CD4-positive, CD25-positive, alpha-beta regulatory T cell (primary cell): ENCODE measurements around the gene RND1. TPM values are rescaled to one million over a fixed set of nuclear protein-coding genes. Genes with fewer than 3 reads are reported as not detected.

Experiments used
- ATAC-seq, 2 donors: fragments of 150-1000 bp; cut with Tn5 transposase; one replicate each; pipeline ENCODE4 v1.10.0; 2021; ENCODE audit warnings: low read depth in 2 of 2, moderate number of reproducible peaks in 2 of 2, moderate library complexity in 1 of 2
- DNase-seq, 3 donors: peaks; one replicate each; pipeline versions ENCODE4 v3.0.0 to v3.0.0-alpha.2; 2012 to 2022; ENCODE audit warnings: mixed read lengths in 1 of 3
- H3K27ac ChIP-seq: one replicate; pipeline ENCODE4 v1.7.0; 2013; ENCODE audit warnings: mild to moderate bottlenecking, low read length; ENCODE audit not compliant: insufficient read depth, poor library complexity, severe bottlenecking
- H3K27me3 ChIP-seq: one replicate; pipeline ENCODE4 v1.7.0; 2013; ENCODE audit warnings: low read length; ENCODE audit not compliant: control insufficient read depth, insufficient read depth
- H3K36me3 ChIP-seq: one replicate; pipeline ENCODE4 v1.7.0; 2013; ENCODE audit warnings: mild to moderate bottlenecking, low read length, moderate library complexity; ENCODE audit not compliant: control insufficient read depth, insufficient read depth
- H3K4me1 ChIP-seq: 2 replicates; pipeline ENCODE4 v1.7.0; 2013; ENCODE audit warnings: mild to moderate bottlenecking, low read length; ENCODE audit not compliant: insufficient read depth, control insufficient read depth, poor library complexity, severe bottlenecking
- H3K4me3 ChIP-seq: one replicate; pipeline ENCODE4 v1.7.0; 2013; ENCODE audit warnings: low read depth, mild to moderate bottlenecking, low read length, moderate library complexity
- H3K9me3 ChIP-seq, 2 experiments: 1 replicate in 1 of 2; 2 replicates in 1 of 2; pipeline ENCODE4 v1.7.0; 2013; ENCODE audit warnings: low read length in 2 of 2, mild to moderate bottlenecking in 1 of 2, moderate library complexity in 1 of 2; ENCODE audit not compliant: control insufficient read depth in 2 of 2
- H3K27ac Mint-ChIP-seq, 3 donors: one replicate each; pipeline ENCODE4 v1.8.0; 2020 to 2022; ENCODE audit warnings: mild to moderate bottlenecking in 3 of 3, mixed read lengths in 3 of 3, moderate library complexity in 2 of 3
- H3K27me3 Mint-ChIP-seq: one replicate; pipeline ENCODE4 v1.8.0; 2022; ENCODE audit warnings: mild to moderate bottlenecking, mixed read lengths
- H3K36me3 Mint-ChIP-seq: one replicate; pipeline ENCODE4 v1.8.0; 2020; ENCODE audit warnings: mixed read lengths
- H3K4me1 Mint-ChIP-seq, 4 donors: one replicate each; pipeline ENCODE4 v1.8.0; 2020 to 2022; ENCODE audit warnings: mixed read lengths in 4 of 4, mild to moderate bottlenecking in 1 of 4
- H3K4me3 Mint-ChIP-seq, 4 donors: one replicate each; pipeline ENCODE4 v1.8.0; 2020 to 2022; ENCODE audit warnings: mild to moderate bottlenecking in 4 of 4, mixed read lengths in 4 of 4, moderate library complexity in 3 of 4
- H3K9me3 Mint-ChIP-seq, 7 donors: one replicate each; pipeline ENCODE4 v1.8.0; 2020 to 2022; ENCODE audit warnings: mixed read lengths in 7 of 7, mild to moderate bottlenecking in 3 of 7, moderate library complexity in 2 of 7
- polyA plus RNA-seq, 4 donors: library from polyadenylated mRNA; unstranded; fragments of 300-500 nt; fragmentation: Illumina TruSeq; gene quantifications; one replicate each; pipeline ENCODE4 v1.2.3, GENCODE V29; 2021
- total RNA-seq: library from RNA; stranded (reverse); gene quantifications from one replicate; pipeline ENCODE4 v1.2.3, GENCODE V29; 2022

RND1 gene
- total and polyA plus RNA-seq, 5 donors from 2014 or later: 0.13 to 7.3 (median 0.60) TPM

- Histone ChIP-seq H3K4me1 (no peaks in the 10 kb centered on the region), H3K36me3 (peaks cover 71% of the 10 kb centered on the region), H3K9me3 (no peaks in the 10 kb centered on the region), H3K27ac (no peak overlapping the region), H3K4me3 (no peak overlapping the region), H3K27me3 (no peaks in the 10 kb centered on the region)
- Mint-ChIP-seq H3K4me3 (no peak overlapping the region), H3K4me1 (peaks cover 0 to 6% (median 0%) of the 10 kb centered on the region in 4 donors), H3K36me3 (peaks cover 42% of the 10 kb centered on the region), H3K27ac (no peak overlapping the region), H3K27me3 (no peaks in the 10 kb centered on the region), H3K9me3 (no peaks in the 10 kb centered on the region)
- DNase-seq (no peak), ATAC-seq (no peak)
These were observed 27.6 kb downstream of the RND1 start for GRCh38 chr12:48838048-48838447.

GRCh38 chr12:48832321-48833060 is 33.2 kb downstream of the RND1 start:
- Histone ChIP-seq H3K27me3 (no peaks in the 10 kb centered on the region), H3K4me3 (no peak overlapping the region), H3K4me1 (no peaks in the 10 kb centered on the region), H3K36me3 (peaks cover 92% of the 10 kb centered on the region), H3K27ac (no peak overlapping the region), H3K9me3 (no peaks in the 10 kb centered on the region)
- Mint-ChIP-seq H3K9me3 (no peaks in the 10 kb centered on the region), H3K36me3 (peaks cover 51% of the 10 kb centered on the region), H3K27me3 (no peaks in the 10 kb centered on the region), H3K27ac (no peak overlapping the region), H3K4me3 (peak overlapping the region in 1 of 4 donors; percentile 51), H3K4me1 (peaks cover 0 to 14% (median 5%) of the 10 kb centered on the region in 4 donors)
- no peak for ATAC-seq
- DNase-seq: no peak

GRCh38 chr12:48831257-48831656 is 34.4 kb downstream of the RND1 start:
- H3K4me1 Mint-ChIP-seq: peaks cover 0 to 14% (median 5%) of the 10 kb centered on the region in 4 donors
- Histone ChIP-seq H3K27me3 (no peaks in the 10 kb centered on the region), H3K4me3 (no peak overlapping the region), H3K27ac (no peak overlapping the region), H3K4me1 (no peaks in the 10 kb centered on the region), H3K36me3 (peaks cover 79% of the 10 kb centered on the region), H3K9me3 (no peaks in the 10 kb centered on the region)
- H3K36me3 Mint-ChIP-seq: peaks cover 40% of the 10 kb centered on the region
- no peaks in the 10 kb centered on the region for H3K27me3 Mint-ChIP-seq
- H3K9me3 Mint-ChIP-seq: no peaks in the 10 kb centered on the region
- ATAC-seq: no peak
- H3K4me3 Mint-ChIP-seq: no peak overlapping the region
- H3K27ac Mint-ChIP-seq: no peak overlapping the region
- DNase-seq: no peak

- Mint-ChIP-seq H3K4me1 (peaks cover 0 to 13% (median 8%) of the 10 kb centered on the region in 4 donors), H3K36me3 (peaks cover 33% of the 10 kb centered on the region), H3K27ac (no peak overlapping the region), H3K27me3 (no peaks in the 10 kb centered on the region), H3K4me3 (no peak overlapping the region), H3K9me3 (no peaks in the 10 kb centered on the region)
- no peak overlapping the region for H3K4me3 ChIP-seq
- no peaks in the 10 kb centered on the region for H3K27me3 ChIP-seq
- peaks cover 61% of the 10 kb centered on the region for H3K36me3 ChIP-seq
- H3K4me1 ChIP-seq: no peaks in the 10 kb centered on the region
- no peak overlapping the region for H3K27ac ChIP-seq
- ATAC-seq: no peak
- no peaks in the 10 kb centered on the region for H3K9me3 ChIP-seq
- DNase-seq: no peak
These were observed 36.7 kb downstream of the RND1 start for GRCh38 chr12:48828841-48829575.

GRCh38 chr12:48828293-48828692 is 37.4 kb downstream of the RND1 start:
- no peak for ATAC-seq
- no peak overlapping the region for H3K4me3 Mint-ChIP-seq
- no peak overlapping the region for H3K4me3 ChIP-seq
- H3K36me3 Mint-ChIP-seq: peaks cover 28% of the 10 kb centered on the region
- no peaks in the 10 kb centered on the region for H3K27me3 ChIP-seq
- peaks cover 54% of the 10 kb centered on the region for H3K36me3 ChIP-seq
- H3K27ac Mint-ChIP-seq: no peak overlapping the region
- H3K9me3 ChIP-seq: no peaks in the 10 kb centered on the region
- no peaks in the 10 kb centered on the region for H3K27me3 Mint-ChIP-seq
- no peaks in the 10 kb centered on the region for H3K9me3 Mint-ChIP-seq
- peaks cover 3% of the 10 kb centered on the region for H3K4me1 ChIP-seq
- DNase-seq: no peak
- peaks cover 0 to 13% (median 8%) of the 10 kb centered on the region in 4 donors for H3K4me1 Mint-ChIP-seq
- H3K27ac ChIP-seq: no peak overlapping the region

GRCh38 chr12:48827513-48828096 is 38.1 kb downstream of the RND1 start:
- no peaks in the 10 kb centered on the region for H3K9me3 Mint-ChIP-seq
- peaks cover 0 to 13% (median 8%) of the 10 kb centered on the region in 4 donors for H3K4me1 Mint-ChIP-seq
- H3K27ac Mint-ChIP-seq: no peak overlapping the region
- H3K36me3 Mint-ChIP-seq: peaks cover 25% of the 10 kb centered on the region
- no peak overlapping the region for H3K27ac ChIP-seq
- no peaks in the 10 kb centered on the region for H3K27me3 Mint-ChIP-seq
- H3K4me3 ChIP-seq: no peak overlapping the region
- H3K9me3 ChIP-seq: no peaks in the 10 kb centered on the region
- H3K4me3 Mint-ChIP-seq: no peak overlapping the region
- H3K4me1 ChIP-seq: peaks cover 3% of the 10 kb centered on the region
- H3K27me3 ChIP-seq: no peaks in the 10 kb centered on the region
- H3K36me3 ChIP-seq: peaks cover 47% of the 10 kb centered on the region
- no peak for ATAC-seq
- no peak for DNase-seq

GRCh38 chr12:48827026-48827425 is 38.6 kb downstream of the RND1 start:
- DNase-seq (no peak), ATAC-seq (no peak)
- Histone ChIP-seq H3K27me3 (no peaks in the 10 kb centered on the region), H3K4me3 (no peak overlapping the region), H3K9me3 (no peaks in the 10 kb centered on the region), H3K36me3 (peaks cover 41% of the 10 kb centered on the region), H3K4me1 (peaks cover 3% of the 10 kb centered on the region), H3K27ac (no peak overlapping the region)
- Mint-ChIP-seq H3K4me1 (peaks cover 0 to 15% (median 8%) of the 10 kb centered on the region in 4 donors), H3K9me3 (no peaks in the 10 kb centered on the region), H3K36me3 (peaks cover 21% of the 10 kb centered on the region), H3K27ac (peak overlapping the region in 1 of 3 donors; percentile 89), H3K27me3 (peaks cover 3% of the 10 kb centered on the region), H3K4me3 (no peak overlapping the region)
